Stimulated activated CD4-positive, alpha-beta T cell treated with anti-CD3 and anti-CD28 coated beads, Interleukin-12 subunit alpha, Interleukin-12 subunit beta, amount 100 ng/mL, for 24 hours (primary cell): ENCODE data around the gene RAB33B.
"Not testable (repeated sequence)": the region's sequence is repeated elsewhere in the genome, so short reads cannot be mapped to it uniquely, and the experiment has no call there.

Source experiments
- DNase-seq, 2 experiments: peaks; one replicate each; pipeline ENCODE4 v3.0.0-alpha.2; 2020; ENCODE audit warnings: low read depth in 2 of 2

The RAB33B gene

GRCh38 chr4:139464512-139464911, 10.6 kb downstream of the RAB33B start:
- DNase-seq, result not testable (repeated sequence)

- DNase-seq, result no peak
Measured at GRCh38 chr4:139465922-139466321, 12.0 kb downstream of the RAB33B start.

GRCh38 chr4:139468756-139469155, 14.8 kb downstream of the RAB33B start:
- DNase-seq, result not testable (repeated sequence)

GRCh38 chr4:139469216-139469615, 15.3 kb downstream of the RAB33B start:
- no peak for DNase-seq

GRCh38 chr4:139469869-139470268, 15.9 kb downstream of the RAB33B start:
- DNase-seq, result no peak

GRCh38 chr4:139470295-139470694, 16.4 kb downstream of the RAB33B start:
- DNase-seq, result no peak

- DNase-seq, result no peak
Measured at GRCh38 chr4:139470997-139471665, 17.2 kb downstream of the RAB33B start.

GRCh38 chr4:139472852-139473251, 18.9 kb downstream of the RAB33B start:
- no peak for DNase-seq

- DNase-seq, result no peak
Measured at GRCh38 chr4:139476363-139476762, 22.4 kb downstream of the RAB33B start.

GRCh38 chr4:139481465-139481864, 27.5 kb downstream of the RAB33B start:
- no peak for DNase-seq

- DNase-seq, result no peak
Measured at GRCh38 chr4:139483000-139483399, 29.1 kb downstream of the RAB33B start.

GRCh38 chr4:139484783-139485311, 30.9 kb downstream of the RAB33B start:
- no peak for DNase-seq

GRCh38 chr4:139488442-139488841, 34.5 kb downstream of the RAB33B start:
- DNase-seq, result no peak

GRCh38 chr4:139489638-139490037, 35.7 kb downstream of the RAB33B start:
- no peak for DNase-seq

- DNase-seq, result no peak
Measured at GRCh38 chr4:139492429-139492828, 38.5 kb downstream of the RAB33B start.

- no peak for DNase-seq
Measured at GRCh38 chr4:139493176-139493575, 39.3 kb downstream of the RAB33B start.

GRCh38 chr4:139499186-139499585, 45.3 kb downstream of the RAB33B start:
- DNase-seq, result no peak

- no peak for DNase-seq
Measured at GRCh38 chr4:139501117-139501516, 47.2 kb downstream of the RAB33B start.

GRCh38 chr4:139501527-139501926, 47.6 kb downstream of the RAB33B start:
- DNase-seq, result no peak

- no peak for DNase-seq
Measured at GRCh38 chr4:139501927-139502899, 48.3 kb downstream of the RAB33B start.

- no peak for DNase-seq
Measured at GRCh38 chr4:139503622-139504166, 49.8 kb downstream of the RAB33B start.

GRCh38 chr4:139506774-139507173, 52.9 kb downstream of the RAB33B start:
- DNase-seq, result no peak
